PC-3 (cell line): ENCODE measurements around the gene KCNK16. TPM values are rescaled to one million over a fixed set of nuclear protein-coding genes. Genes with fewer than 3 reads are reported as not detected.

ENCODE experiments used
- ATAC-seq: fragments of 200-7000 bp; cut with Tn5 transposase; 2 replicates; pipeline ENCODE4 v1.9.1; 2020; ENCODE audit warnings: mild to moderate bottlenecking, moderate library complexity
- BruUV-seq: library from RNA; stranded (reverse); fragments of 400-500 nt; replicated peaks from 2 replicates; lab custom pipeline; 2021; lab: Mats Ljungman, UMichigan
- CTCF ChIA-PET: fragments of 300-600 bp; sonication (Branson Sonifier 250); formaldehyde crosslinking; loops from one replicate; lab custom pipeline; 2022; ENCODE audit warnings: antibody characterized with exemption; lab: Charles Lee
- POLR2A ChIA-PET: fragments of 300-600 bp; sonication (Branson Sonifier 250); formaldehyde crosslinking; loops from one replicate; lab custom pipeline; 2022; ENCODE audit warnings: antibody characterized with exemption; ENCODE audit not compliant: unreplicated experiment; lab: Charles Lee
- DNase-seq: peaks from one replicate; pipeline ENCODE4 v3.0.0-alpha.2; 2015
- H2AFZ ChIP-seq: fragments of 300-600 bp; sonication (generic); 2 replicates; pipeline ENCODE4 v1.6.0; 2016; ENCODE audit warnings: antibody characterized with exemption, low read length
- H3F3A ChIP-seq: fragments of 300-600 bp; sonication (generic); one replicate; pipeline ENCODE4 v1.6.0; 2017; ENCODE audit warnings: antibody characterized with exemption, low read length, control low read depth, mild to moderate bottlenecking; ENCODE audit not compliant: unreplicated experiment
- H3K27ac ChIP-seq: fragments of 300-600 bp; sonication (generic); 2 replicates; pipeline ENCODE4 v1.5.1; 2016; ENCODE audit warnings: mild to moderate bottlenecking, low read length
- H3K27me3 ChIP-seq: fragments of 300-600 bp; sonication (generic); 2 replicates; pipeline ENCODE4 v1.6.1; 2016; ENCODE audit warnings: low read length, mixed read lengths
- H3K36me3 ChIP-seq: fragments of 300-600 bp; sonication (generic); 2 replicates; pipeline ENCODE4 v1.6.1; 2016; ENCODE audit warnings: low read depth, mixed run types, low read length, mixed read lengths
- H3K4me1 ChIP-seq: fragments of 300-600 bp; sonication (generic); 2 replicates; pipeline ENCODE4 v1.5.1; 2016; ENCODE audit warnings: low read length; ENCODE audit not compliant: insufficient read depth
- H3K4me2 ChIP-seq: fragments of 300-600 bp; sonication (generic); 2 replicates; pipeline ENCODE4 v1.6.0; 2016; ENCODE audit warnings: low read length
- H3K4me3 ChIP-seq: fragments of 300-600 bp; sonication (generic); 2 replicates; pipeline ENCODE4 v1.5.1; 2016; ENCODE audit warnings: mild to moderate bottlenecking, low read length, mixed read lengths
- H3K79me2 ChIP-seq: fragments of 300-600 bp; sonication (generic); 2 replicates; pipeline ENCODE4 v1.6.1; 2017; ENCODE audit warnings: low read length, mixed read lengths
- H3K9ac ChIP-seq: fragments of 300-600 bp; sonication (generic); 2 replicates; pipeline ENCODE4 v1.6.0; 2016; ENCODE audit warnings: mild to moderate bottlenecking, low read length
- H3K9me2 ChIP-seq: fragments of 300-600 bp; sonication (generic); replicated peaks from 2 replicates; pipeline ENCODE4 v1.6.1; 2016; ENCODE audit warnings: mixed run types, low read length, mixed read lengths
- H3K9me3 ChIP-seq: fragments of 300-600 bp; sonication (generic); 2 replicates; pipeline ENCODE4 v1.6.1; 2016; ENCODE audit warnings: low read length, mixed read lengths
- H4K20me1 ChIP-seq: fragments of 300-600 bp; sonication (generic); 2 replicates; pipeline ENCODE4 v1.6.1; 2016; ENCODE audit warnings: low read length, mixed read lengths
- CTCF ChIP-seq: fragments of 300-600 bp; sonication (generic); conservative IDR thresholded peaks from 2 replicates; pipeline ENCODE4 v1.5.1; 2017; ENCODE audit warnings: antibody characterized with exemption, low read depth, mild to moderate bottlenecking, low read length
- EZH2 ChIP-seq: fragments of 300-600 bp; sonication (generic); IDR thresholded peaks from one replicate; pipeline ENCODE4 v1.6.1; 2017; ENCODE audit warnings: antibody characterized with exemption, mild to moderate bottlenecking, low read length; ENCODE audit not compliant: unreplicated experiment
- intact Hi-C: fragments of 100-400 bp; cut with micrococcal nuclease; formaldehyde crosslinking; loops from 2 replicates; pipeline ENCODE4 v1.9.0; 2023
- total RNA-seq: library from RNA; depleted of rRNA; stranded (reverse); fragments of >200 nt; gene quantifications from 2 replicates; pipeline ENCODE4 v1.2.3, GENCODE V29; 2014

Gene KCNK16
- total RNA-seq, 1 experiment from 2014 or later = not detected

GRCh38 chr6:39312912-39313525 is 9.5 kb downstream of the KCNK16 start:
- Histone ChIP-seq H3K36me3 (no peaks in the 10 kb centered on the region), H3K27ac (no peak overlapping the region), H3K4me2 (no peak overlapping the region), H3K9me2 (no peaks in the 10 kb centered on the region), H4K20me1 (no peaks in the 10 kb centered on the region), H3K9ac (no peak overlapping the region), H3K27me3 (peaks cover 34% of the 10 kb centered on the region), H3K9me3 (no peaks in the 10 kb centered on the region), H3F3A (no peaks in the 10 kb centered on the region), H3K4me3 (no peak overlapping the region), H2AFZ (no peak overlapping the region), H3K4me1 (no peaks in the 10 kb centered on the region), H3K79me2 (no peaks in the 10 kb centered on the region)
- DNase-seq = no peak
- intact Hi-C loops = no loop called here
- CTCF ChIA-PET = no interaction called here
- no peak for TF ChIP-seq EZH2
- POLR2A ChIA-PET = no interaction called here
- no peak for ATAC-seq
- BruUV-seq = no TSS peak

DNA sequence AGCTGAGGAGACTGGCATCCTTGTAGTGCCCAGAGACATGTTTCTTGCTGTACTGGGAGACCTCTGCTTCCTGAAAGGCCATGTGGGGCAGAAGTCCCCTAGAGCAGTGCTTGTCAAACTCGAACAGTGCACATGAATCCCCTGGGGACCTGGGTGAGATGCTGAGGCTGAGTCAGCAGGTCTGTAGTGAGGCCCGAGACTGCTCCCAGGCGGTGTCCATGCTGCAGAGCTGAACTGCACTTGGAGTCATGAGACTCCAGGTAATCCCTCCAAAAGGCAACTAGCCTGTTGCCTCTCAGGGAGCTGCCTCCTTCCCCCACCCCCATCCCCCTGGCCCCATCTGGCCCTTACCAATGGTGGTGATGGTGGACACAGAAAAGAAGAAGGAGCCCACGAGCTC is 12.0 kb downstream of the KCNK16 start:
- H3K9me2 ChIP-seq = no peaks in the 10 kb centered on the region
- no peak overlapping the region for H3K27ac ChIP-seq
- no peaks in the 10 kb centered on the region for H3F3A ChIP-seq
- DNase-seq (no peak), ATAC-seq (no peak)
- no peak overlapping the region for H3K4me3 ChIP-seq
- H3K4me1 ChIP-seq = no peaks in the 10 kb centered on the region
- H3K4me2 ChIP-seq = no peak overlapping the region
- no peaks in the 10 kb centered on the region for H3K79me2 ChIP-seq
- no peak overlapping the region for H2AFZ ChIP-seq
- no peaks in the 10 kb centered on the region for H4K20me1 ChIP-seq
- intact Hi-C loops = loop anchor here (1.0 to 2.0 kb wide), 2 partner anchors 337 to 438 kb away; no protein-coding TSS in a partner anchor
- no peaks in the 10 kb centered on the region for H3K36me3 ChIP-seq
- H3K9me3 ChIP-seq = no peaks in the 10 kb centered on the region
- CTCF ChIA-PET = interaction anchor here (0.5 kb wide), 1 partner anchor 145 kb away, joined by 4 read pairs; no protein-coding TSS in a partner anchor
- H3K9ac ChIP-seq = no peak overlapping the region
- peaks cover 25% of the 10 kb centered on the region for H3K27me3 ChIP-seq
- TF ChIP-seq EZH2 (no peak), CTCF (no peak)
- no TSS peak for BruUV-seq
- POLR2A ChIA-PET = no interaction called here

DNA sequence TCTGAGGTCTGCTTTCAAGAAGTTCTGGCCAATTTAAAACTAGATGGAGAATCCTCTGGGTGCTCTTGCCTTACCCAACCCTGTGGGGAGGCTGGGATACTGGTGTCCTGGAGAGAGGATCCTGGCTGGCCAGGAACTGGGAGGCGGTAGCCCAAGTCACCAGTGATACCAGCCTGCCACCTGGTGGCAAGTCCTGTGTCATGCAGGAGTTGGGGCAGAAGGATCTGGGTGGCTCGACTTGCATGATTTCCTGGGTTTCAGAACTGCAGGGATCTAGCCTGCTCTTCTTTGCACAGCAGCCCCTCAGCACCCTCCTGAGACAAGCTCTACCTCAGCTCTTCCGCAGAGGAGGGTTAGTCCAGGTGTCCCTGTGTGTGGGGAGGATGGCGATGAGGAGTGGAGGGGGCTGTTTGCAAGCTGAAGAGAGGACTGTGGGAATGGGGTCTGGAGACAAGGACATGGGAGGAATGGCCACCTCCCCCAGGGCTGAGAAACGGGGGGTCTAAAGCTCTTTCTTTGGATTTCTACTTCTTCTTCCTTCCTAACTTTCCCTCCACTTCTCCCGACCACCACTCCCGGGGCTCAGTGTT is 12.5 kb downstream of the KCNK16 start:
- Histone ChIP-seq H4K20me1 (no peaks in the 10 kb centered on the region), H3K27me3 (peaks cover 20% of the 10 kb centered on the region), H3K4me1 (no peaks in the 10 kb centered on the region), H3K36me3 (no peaks in the 10 kb centered on the region), H3K79me2 (no peaks in the 10 kb centered on the region), H3F3A (no peaks in the 10 kb centered on the region), H3K9ac (no peak overlapping the region), H3K27ac (no peak overlapping the region), H3K9me2 (no peaks in the 10 kb centered on the region), H3K4me3 (no peak overlapping the region), H2AFZ (no peak overlapping the region), H3K4me2 (no peak overlapping the region), H3K9me3 (no peaks in the 10 kb centered on the region)
- intact Hi-C loops = loop anchor here (1.0 to 2.0 kb wide), 2 partner anchors 337 to 437 kb away; no protein-coding TSS in a partner anchor
- DNase-seq (peak; percentile 86), ATAC-seq (peak; percentile 96)
- no TSS peak for BruUV-seq
- POLR2A ChIA-PET = no interaction called here
- TF ChIP-seq EZH2 (no peak), CTCF (peak; percentile 93)
- CTCF ChIA-PET = interaction anchor here (0.5 kb wide), 1 partner anchor 144 kb away, joined by 4 read pairs; no protein-coding TSS in a partner anchor
